Cardiac ventricle fibroblast (primary cell): ENCODE data around the gene GLRA2. TPM values are rescaled to one million over a fixed set of nuclear protein-coding genes. Genes with fewer than 3 reads are reported as not detected.

Source experiments
- total RNA-seq: library from RNA; depleted of rRNA; stranded (reverse); fragments of >200 nt; gene quantifications from 2 replicates; pipeline ENCODE4 v1.2.3, GENCODE V29; 2015

Gene GLRA2
- not detected in 2 replicates for total RNA-seq

GRCh38 chrX:14529290-14529989 is at the start of gene GLRA2:
Gene GLRA2, plus strand, starts transcription at chrX:14529536. Its CDS starts 522 bp downstream, at chrX:14530058.

